ENCODE data around the gene LITAF. TPM values are rescaled to one million over a fixed set of nuclear protein-coding genes. Genes with fewer than 3 reads are reported as not detected.

LITAF gene
- total RNA-seq, 1 experiment from 2014 or later = 50.5 TPM

DNA sequence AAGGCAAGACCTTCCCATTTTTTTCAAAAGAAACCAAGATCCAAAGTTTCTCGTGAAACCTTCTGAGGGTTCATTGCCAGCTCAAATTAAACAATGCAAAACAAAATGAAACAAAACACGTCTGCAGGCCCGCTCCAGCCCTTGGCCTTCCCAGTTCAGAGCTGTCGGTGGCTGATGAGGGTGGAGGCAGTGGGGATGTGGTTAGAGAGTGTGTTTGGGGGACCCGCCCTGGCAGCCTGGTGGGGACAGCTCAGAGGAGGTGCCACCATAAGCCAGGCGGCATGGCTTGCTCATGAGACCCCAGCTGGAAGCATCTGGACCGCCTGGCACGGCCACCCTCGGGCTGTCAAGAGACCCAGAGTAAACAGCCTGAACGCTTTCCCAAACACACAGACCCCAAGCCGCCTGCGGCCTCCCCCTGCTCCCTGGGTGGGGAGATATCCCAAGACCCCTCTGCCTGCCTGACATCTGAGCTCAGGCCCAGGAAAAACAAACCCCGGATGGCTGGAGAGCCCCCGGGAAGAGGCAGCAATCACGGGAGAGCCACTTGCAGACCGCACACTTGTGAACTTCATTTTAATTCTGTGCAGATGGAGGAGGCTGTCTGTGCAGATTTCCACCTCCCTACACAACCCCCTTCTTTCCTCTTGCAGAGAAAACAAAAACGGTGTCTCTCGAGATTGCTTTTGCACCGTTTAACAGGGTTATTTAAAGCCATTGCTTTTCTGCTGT, 35.4 kb upstream of the LITAF start:
- no peak for DNase-seq (ENCODE audit: low spot score)
- in situ Hi-C loops (cut with HindIII; ENCODE audit: low sequenced_read_pairs) = no loop called here

GRCh38 chr16:11621539-11621919, 34.8 kb upstream of the LITAF start:
- DNase-seq (ENCODE audit: low spot score) = no peak
- in situ Hi-C loops (cut with HindIII; ENCODE audit: low sequenced_read_pairs) = no loop called here

DNA sequence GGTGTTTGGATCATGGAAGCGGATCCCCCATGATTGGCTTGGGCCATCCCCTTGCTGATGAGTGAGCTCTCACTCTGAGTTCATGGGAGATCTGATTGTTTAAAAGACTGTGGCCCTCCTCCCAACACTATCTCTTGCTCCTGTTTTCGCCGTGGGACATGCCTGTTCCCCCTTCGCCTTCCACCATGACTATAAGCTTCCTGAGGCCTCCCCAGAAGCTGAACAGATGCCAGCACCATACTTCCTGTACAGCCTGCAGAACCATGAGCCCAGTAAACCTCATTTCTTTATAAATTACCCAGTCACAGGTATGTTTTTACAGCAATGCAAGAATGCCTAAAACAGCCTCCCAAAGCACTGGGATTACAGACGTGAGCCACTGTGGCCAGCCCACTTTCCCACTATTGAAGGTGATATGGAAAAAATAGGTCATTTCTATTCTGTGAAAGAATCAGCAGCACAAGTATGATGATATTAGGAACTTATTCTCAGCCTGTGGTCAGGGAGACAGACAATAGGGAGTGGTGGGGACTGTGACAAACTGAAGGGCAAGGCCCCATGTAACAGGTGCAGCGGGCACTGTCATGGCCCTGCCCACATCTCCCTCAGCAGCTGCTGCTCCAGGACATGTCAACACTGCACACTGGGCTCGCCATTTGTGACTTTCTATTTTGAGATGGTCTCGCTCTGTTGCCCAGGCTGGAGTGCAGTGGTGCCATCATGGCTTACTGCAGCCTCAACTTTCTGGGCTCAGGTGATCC, 33.7 kb upstream of the LITAF start:
- DNase-seq (ENCODE audit: low spot score) = no peak
- in situ Hi-C loops (cut with HindIII; ENCODE audit: low sequenced_read_pairs) = no loop called here

DNA sequence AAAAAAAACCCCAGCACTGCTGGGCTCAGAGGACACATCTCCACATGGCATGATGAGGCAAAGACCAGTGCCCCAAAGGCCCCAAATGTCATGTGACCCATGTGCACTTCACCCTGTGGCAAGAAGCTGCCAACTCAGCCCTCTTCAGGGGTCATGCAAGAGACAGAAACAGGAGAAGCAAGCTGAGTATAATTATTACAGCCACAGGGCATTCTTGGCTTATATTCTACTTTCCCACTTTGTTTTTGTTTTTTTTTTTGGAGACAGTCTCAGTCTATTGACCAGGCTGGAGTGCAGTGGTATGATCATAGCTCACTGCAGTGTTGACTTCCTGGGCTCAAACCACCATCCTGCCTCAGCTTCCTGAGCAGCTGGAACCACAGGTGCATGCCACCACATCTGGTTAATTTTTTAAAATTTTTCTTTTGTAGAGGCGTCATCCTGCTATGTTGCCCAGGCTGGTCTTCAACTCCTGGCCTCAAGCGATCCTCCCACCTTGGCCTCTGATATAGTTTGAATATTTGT, 32.7 kb upstream of the LITAF start:
- in situ Hi-C loops (cut with HindIII; ENCODE audit: low sequenced_read_pairs) = no loop called here
- no peak for DNase-seq (ENCODE audit: low spot score)

- no peak for DNase-seq (ENCODE audit: low spot score)
- in situ Hi-C loops (cut with HindIII; ENCODE audit: low sequenced_read_pairs) = no loop called here
Measured at GRCh38 chr16:11618107-11618717, 31.5 kb upstream of the LITAF start.

DNA sequence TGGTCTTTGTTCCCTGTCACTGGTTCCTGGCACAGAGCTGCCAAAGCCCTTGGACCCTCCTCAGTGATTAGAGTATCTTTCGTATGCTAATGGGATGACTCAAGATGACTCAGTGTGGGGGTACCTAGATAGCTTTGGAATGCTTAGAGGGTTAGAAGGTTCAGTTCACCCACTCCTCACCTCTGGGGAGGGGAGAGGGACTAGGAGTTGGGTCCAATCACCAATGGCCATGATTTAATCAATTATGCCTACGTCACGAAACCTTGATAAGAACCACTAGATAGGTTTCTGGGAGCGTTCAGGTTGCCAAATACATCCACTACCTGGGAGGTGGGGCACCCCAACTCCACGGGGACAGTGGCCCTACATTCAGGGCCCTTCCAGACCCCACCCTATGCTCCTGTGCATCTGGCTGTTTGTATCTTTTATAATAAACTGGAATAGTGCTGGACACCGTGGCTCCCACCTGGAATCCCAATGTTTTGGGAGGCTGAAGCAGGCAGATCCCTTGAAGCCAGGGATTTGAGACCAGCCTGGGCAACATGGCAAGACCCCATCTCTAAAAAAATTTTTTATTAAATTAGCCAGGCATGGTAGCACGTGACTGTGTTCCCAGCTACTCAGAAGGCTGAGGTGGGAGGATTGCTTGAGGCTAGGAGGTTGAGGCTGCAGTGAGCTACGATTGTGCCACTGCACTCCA, 29.2 kb upstream of the LITAF start:
- in situ Hi-C loops (cut with HindIII; ENCODE audit: low sequenced_read_pairs) = no loop called here
- DNase-seq (ENCODE audit: low spot score) = no peak

GRCh38 chr16:11614587-11615175, 28.0 kb upstream of the LITAF start:
- in situ Hi-C loops (cut with HindIII; ENCODE audit: low sequenced_read_pairs) = no loop called here
- no peak for DNase-seq (ENCODE audit: low spot score)

- no peak for DNase-seq (ENCODE audit: low spot score)
Measured at GRCh38 chr16:11613381-11614303, 26.9 kb upstream of the LITAF start.

GRCh38 chr16:11612665-11613025, 25.9 kb upstream of the LITAF start:
- in situ Hi-C loops (cut with HindIII; ENCODE audit: low sequenced_read_pairs) = no loop called here
- DNase-seq (ENCODE audit: low spot score) = no peak

More at GRCh38 chr16:11613381-11614303, 26.9 kb upstream of the LITAF start:
- in situ Hi-C loops (cut with HindIII; ENCODE audit: low sequenced_read_pairs) = no loop called here

DNA sequence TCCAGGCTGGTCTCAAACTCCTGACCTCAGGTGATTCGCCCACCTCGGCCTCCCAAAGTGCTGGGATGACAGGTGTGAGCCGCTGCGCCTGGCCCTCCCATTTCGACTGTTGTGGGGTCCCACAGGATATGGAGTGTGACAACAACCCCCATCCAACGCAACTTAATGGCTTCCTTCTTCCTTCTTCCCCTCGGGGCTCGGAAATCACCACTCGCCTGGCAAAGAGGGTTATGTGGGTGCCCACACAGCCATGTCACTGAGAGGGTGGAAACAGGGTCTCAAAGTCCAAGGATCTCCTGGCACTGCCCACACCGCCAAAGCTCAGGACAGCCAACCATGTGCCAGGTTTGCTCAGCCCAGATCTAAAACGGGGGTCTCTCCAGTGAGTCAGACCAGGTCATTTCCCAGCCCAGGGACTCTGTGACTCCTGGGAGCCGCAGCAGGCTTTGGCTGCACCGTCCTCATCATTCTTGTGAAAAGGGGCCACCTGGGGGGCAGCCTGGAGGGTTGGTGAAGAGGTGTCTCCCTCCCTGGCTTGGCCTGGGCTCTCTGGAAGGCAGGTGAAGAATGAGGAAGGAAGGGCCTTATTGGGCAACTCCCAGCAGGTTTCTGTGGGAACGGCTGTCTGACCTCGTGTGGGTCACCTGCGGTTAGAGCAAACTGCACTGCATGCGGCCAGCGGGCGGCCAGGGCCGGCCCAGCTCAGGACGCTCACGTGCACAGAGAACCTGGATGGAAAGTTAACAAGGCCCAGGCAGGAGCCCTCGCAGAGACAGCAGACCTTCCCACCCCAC, 25.3 kb upstream of the LITAF start:
- in situ Hi-C loops (cut with HindIII; ENCODE audit: low sequenced_read_pairs) = no loop called here

GRCh38 chr16:11610580-11610979, 23.9 kb upstream of the LITAF start:
- no peak for DNase-seq (ENCODE audit: low spot score)
- in situ Hi-C loops (cut with HindIII; ENCODE audit: low sequenced_read_pairs) = no loop called here

More for the DNA sequence above, 25.3 kb upstream of the LITAF start:
- DNase-seq (ENCODE audit: low spot score) = no peak

DNA sequence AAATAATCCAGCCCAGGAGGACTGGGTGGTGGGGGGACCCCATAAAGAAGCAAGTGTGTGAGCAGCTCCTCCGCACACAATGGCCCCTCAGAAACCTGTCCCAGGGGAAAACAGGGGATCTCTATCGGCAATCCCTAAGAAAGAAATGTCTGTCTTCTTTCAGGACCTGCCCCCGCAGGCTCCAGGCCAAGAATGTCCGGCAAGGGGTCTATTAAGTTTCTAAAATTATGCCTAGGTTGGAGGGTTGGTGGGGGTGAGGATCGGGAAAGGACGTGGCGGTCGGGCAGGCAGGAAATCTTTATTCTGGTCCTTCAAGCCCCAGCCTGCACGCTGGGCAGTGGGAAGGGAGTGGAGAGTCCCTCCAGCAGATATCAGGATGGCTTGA, 23.4 kb upstream of the LITAF start:
- in situ Hi-C loops (cut with HindIII; ENCODE audit: low sequenced_read_pairs) = no loop called here

GRCh38 chr16:11609474-11610120, 22.9 kb upstream of the LITAF start:
- in situ Hi-C loops (cut with HindIII; ENCODE audit: low sequenced_read_pairs) = no loop called here
- peak; percentile 82 for DNase-seq (ENCODE audit: low spot score)

More for the DNA sequence above, 23.4 kb upstream of the LITAF start:
- no peak for DNase-seq (ENCODE audit: low spot score)

- in situ Hi-C loops (cut with HindIII; ENCODE audit: low sequenced_read_pairs) = no loop called here
- DNase-seq (ENCODE audit: low spot score) = no peak
Measured at GRCh38 chr16:11605891-11606290, 19.2 kb upstream of the LITAF start.

DNA sequence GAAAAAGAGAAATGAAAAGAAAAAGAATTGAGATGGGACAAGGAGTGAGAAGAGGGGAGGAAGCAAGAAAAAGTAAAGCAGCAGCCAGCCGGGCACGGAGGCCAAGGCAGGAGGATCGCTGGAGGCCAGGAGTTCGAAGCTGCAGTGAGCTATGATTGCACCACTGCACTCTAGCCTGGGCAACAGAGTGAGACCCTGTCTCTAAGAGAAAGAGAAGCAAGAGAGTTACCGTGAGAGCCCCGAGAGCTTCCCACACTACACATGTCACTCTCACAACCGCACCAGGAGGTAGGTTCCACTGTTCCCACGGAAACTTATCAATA, 18.8 kb upstream of the LITAF start:
- no peak for DNase-seq (ENCODE audit: low spot score)
- in situ Hi-C loops (cut with HindIII; ENCODE audit: low sequenced_read_pairs) = no loop called here

- in situ Hi-C loops (cut with HindIII; ENCODE audit: low sequenced_read_pairs) = no loop called here
- DNase-seq (ENCODE audit: low spot score) = no peak
Measured at GRCh38 chr16:11604783-11605563, 18.3 kb upstream of the LITAF start.

All from G401 (cell line).